Measurements from ENCODE around the gene NUDCD3.

NUDCD3 gene

GRCh38 chr7:44535348-44536064 is 45.0 kb upstream of the NUDCD3 start:
- H3K4me1 ChIP-seq (ENCODE audit: control insufficient read depth, low read length): no peaks in the 10 kb centered on the region
- H3K27me3 ChIP-seq (ENCODE audit: control insufficient read depth, low read length): no peaks in the 10 kb centered on the region
- H3K9me2 ChIP-seq (replicated peaks; ENCODE audit: control insufficient read depth, low read length): no peaks in the 10 kb centered on the region
- H3K27ac ChIP-seq (ENCODE audit: low read depth, low read length): no peak overlapping the region
- no peak overlapping the region for H3K4me3 ChIP-seq (ENCODE audit: low read length)
- TF ChIP-seq, protein P1, sequence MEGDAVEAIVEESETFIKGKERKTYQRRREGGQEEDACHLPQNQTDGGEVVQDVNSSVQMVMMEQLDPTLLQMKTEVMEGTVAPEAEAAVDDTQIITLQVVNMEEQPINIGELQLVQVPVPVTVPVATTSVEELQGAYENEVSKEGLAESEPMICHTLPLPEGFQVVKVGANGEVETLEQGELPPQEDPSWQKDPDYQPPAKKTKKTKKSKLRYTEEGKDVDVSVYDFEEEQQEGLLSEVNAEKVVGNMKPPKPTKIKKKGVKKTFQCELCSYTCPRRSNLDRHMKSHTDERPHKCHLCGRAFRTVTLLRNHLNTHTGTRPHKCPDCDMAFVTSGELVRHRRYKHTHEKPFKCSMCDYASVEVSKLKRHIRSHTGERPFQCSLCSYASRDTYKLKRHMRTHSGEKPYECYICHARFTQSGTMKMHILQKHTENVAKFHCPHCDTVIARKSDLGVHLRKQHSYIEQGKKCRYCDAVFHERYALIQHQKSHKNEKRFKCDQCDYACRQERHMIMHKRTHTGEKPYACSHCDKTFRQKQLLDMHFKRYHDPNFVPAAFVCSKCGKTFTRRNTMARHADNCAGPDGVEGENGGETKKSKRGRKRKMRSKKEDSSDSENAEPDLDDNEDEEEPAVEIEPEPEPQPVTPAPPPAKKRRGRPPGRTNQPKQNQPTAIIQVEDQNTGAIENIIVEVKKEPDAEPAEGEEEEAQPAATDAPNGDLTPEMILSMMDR (IDR thresholded peaks at IDR 0.05; ENCODE audit: low read depth, low read length, poor library complexity, severe bottlenecking): no peak
- TF ChIP-seq EZH2phosphoT487 (IDR thresholded peaks at IDR 0.05; ENCODE audit: borderline replicate concordance, low read length): no peak
- H3K79me2 ChIP-seq (ENCODE audit: control insufficient read depth, low read length): no peaks in the 10 kb centered on the region
- H3K36me3 ChIP-seq (ENCODE audit: control insufficient read depth, low read length): no peaks in the 10 kb centered on the region
- no peaks in the 10 kb centered on the region for H4K20me1 ChIP-seq (ENCODE audit: control insufficient read depth, insufficient read depth, low read depth, low read length)
- no peaks in the 10 kb centered on the region for H3F3A ChIP-seq (ENCODE audit: control insufficient read depth, insufficient read depth)
- no peaks in the 10 kb centered on the region for H3K9me3 ChIP-seq (ENCODE audit: control insufficient read depth, insufficient read depth, low read length)
- no peak overlapping the region for H3K4me2 ChIP-seq (ENCODE audit: low read length)

DNA sequence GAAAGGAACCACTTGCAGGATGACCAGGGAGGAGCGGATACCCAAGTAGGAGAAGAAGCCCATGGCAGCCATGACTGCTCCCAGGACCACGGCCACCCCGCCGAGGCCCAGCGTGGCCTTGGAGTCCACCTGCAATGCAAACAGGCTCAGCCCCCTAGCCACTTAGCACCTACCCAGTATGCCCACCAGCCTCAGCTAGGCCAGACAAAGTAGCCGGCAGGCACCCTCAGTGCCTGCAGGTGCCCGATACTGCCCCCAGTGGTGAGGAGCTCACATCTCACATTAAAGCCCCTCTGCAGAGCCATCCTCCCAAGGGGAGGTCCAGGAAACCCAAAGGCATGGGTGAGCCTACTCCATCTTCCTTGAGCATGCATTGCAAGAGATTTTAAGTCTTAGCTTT is 44.0 kb upstream of the NUDCD3 start:
- no peaks in the 10 kb centered on the region for H3K36me3 ChIP-seq (ENCODE audit: control insufficient read depth, low read length)
- TF ChIP-seq EZH2phosphoT487 (IDR thresholded peaks at IDR 0.05; ENCODE audit: borderline replicate concordance, low read length): no peak
- TF ChIP-seq, protein P1 (IDR thresholded peaks at IDR 0.05; ENCODE audit: low read depth, low read length, poor library complexity, severe bottlenecking): peak; percentile 98
- no peaks in the 10 kb centered on the region for H3K4me1 ChIP-seq (ENCODE audit: control insufficient read depth, low read length)
- no peaks in the 10 kb centered on the region for H4K20me1 ChIP-seq (ENCODE audit: control insufficient read depth, insufficient read depth, low read depth, low read length)
- no peak overlapping the region for H3K27ac ChIP-seq (ENCODE audit: low read depth, low read length)
- no peak overlapping the region for H3K4me2 ChIP-seq (ENCODE audit: low read length)
- no peaks in the 10 kb centered on the region for H3K79me2 ChIP-seq (ENCODE audit: control insufficient read depth, low read length)
- no peaks in the 10 kb centered on the region for H3F3A ChIP-seq (ENCODE audit: control insufficient read depth, insufficient read depth)
- H3K27me3 ChIP-seq (ENCODE audit: control insufficient read depth, low read length): no peaks in the 10 kb centered on the region
- H3K4me3 ChIP-seq (ENCODE audit: low read length): no peak overlapping the region
- no peaks in the 10 kb centered on the region for H3K9me2 ChIP-seq (replicated peaks; ENCODE audit: control insufficient read depth, low read length)
- no peaks in the 10 kb centered on the region for H3K9me3 ChIP-seq (ENCODE audit: control insufficient read depth, insufficient read depth, low read length)

DNA sequence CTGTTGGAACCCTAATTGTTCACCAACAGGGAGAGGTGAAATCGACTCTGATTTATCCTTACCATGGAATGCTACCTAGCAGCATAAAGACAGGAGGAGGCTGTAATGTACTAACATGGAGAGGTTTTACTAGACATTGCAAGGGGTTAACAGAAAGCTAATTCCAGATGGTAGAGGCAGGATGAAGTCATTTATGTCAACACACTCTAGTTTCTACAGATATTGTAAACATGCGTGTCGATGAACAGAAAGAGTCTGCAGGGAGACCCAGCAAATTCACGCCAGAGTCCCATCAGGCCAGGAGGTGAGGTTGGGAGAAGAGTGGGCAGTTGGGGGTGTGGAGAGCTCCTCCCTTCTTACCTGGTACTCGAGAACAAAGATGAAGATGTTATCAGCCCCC is 43.6 kb upstream of the NUDCD3 start:
- Histone ChIP-seq H3K27ac (ENCODE audit: low read depth, low read length) (no peak overlapping the region), H4K20me1 (ENCODE audit: control insufficient read depth, insufficient read depth, low read depth, low read length) (no peaks in the 10 kb centered on the region), H3K9me3 (ENCODE audit: control insufficient read depth, insufficient read depth, low read length) (no peaks in the 10 kb centered on the region), H3K36me3 (ENCODE audit: control insufficient read depth, low read length) (no peaks in the 10 kb centered on the region), H3K79me2 (ENCODE audit: control insufficient read depth, low read length) (no peaks in the 10 kb centered on the region), H3F3A (ENCODE audit: control insufficient read depth, insufficient read depth) (no peaks in the 10 kb centered on the region), H3K4me3 (ENCODE audit: low read length) (no peak overlapping the region), H3K27me3 (ENCODE audit: control insufficient read depth, low read length) (no peaks in the 10 kb centered on the region), H3K4me1 (ENCODE audit: control insufficient read depth, low read length) (no peaks in the 10 kb centered on the region), H3K4me2 (ENCODE audit: low read length) (no peak overlapping the region), H3K9me2 (replicated peaks; ENCODE audit: control insufficient read depth, low read length) (no peaks in the 10 kb centered on the region)
- TF ChIP-seq, protein P1 (IDR thresholded peaks at IDR 0.05; ENCODE audit: low read depth, low read length, poor library complexity, severe bottlenecking): no peak
- no peak for TF ChIP-seq EZH2phosphoT487 (IDR thresholded peaks at IDR 0.05; ENCODE audit: borderline replicate concordance, low read length)
